ENCODE results near the gene PDE5A.

GRCh38 chr4:119479180-119479808, 149.3 kb downstream of the PDE5A start:
- TF ChIP-seq CTCF (IDR thresholded peaks at IDR 0.05) (no peak), POLR2A (IDR thresholded peaks at IDR 0.05) (no peak)

All from adrenal gland (tissue), 5 donors.